HG03342 (cell line): ENCODE results near the gene DCP2.

Experiments
- ATAC-seq: cut with Tn5 transposase; IDR thresholded peaks from one replicate; pipeline ENCODE4 v1.9.1; 2021; ENCODE audit warnings: mild to moderate bottlenecking, moderate library complexity; ENCODE audit not compliant: unreplicated experiment

The DCP2 gene

DNA sequence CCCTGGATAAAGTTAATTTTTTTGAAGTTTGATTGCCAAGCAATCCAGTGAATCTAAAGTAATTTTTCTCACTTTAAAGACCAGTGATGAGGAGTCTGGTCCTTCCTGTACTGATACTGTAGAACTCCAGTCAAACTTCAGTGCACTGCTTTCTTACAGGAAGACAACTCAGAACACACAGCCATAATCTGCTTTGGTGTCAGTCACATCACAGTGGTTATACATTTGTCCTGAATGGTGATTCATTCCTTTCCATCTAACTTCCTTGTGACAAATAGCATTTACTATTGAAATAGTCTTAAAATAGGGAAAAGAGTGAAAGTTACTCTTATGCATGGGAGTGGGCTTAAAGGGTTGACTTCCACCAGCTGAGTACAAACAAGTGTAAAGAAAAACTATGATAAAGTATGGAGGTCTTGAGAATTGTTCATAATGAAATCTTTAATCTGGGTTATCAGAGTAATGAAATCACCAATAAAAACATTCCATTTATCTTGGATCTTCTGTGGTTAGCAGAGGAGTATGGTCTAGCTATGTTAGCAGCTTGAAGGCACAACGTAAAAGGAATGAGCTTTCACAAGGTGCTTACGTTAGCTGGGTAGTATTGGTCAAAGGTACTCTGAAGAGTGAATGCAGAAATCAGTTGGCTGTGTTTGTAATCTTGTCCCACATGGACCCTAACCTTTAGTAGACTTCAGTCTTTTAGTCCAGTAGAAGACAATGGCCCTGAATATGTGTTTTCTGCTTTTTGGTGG is 41.5 kb downstream of the DCP2 start:
- no peak for ATAC-seq

DNA sequence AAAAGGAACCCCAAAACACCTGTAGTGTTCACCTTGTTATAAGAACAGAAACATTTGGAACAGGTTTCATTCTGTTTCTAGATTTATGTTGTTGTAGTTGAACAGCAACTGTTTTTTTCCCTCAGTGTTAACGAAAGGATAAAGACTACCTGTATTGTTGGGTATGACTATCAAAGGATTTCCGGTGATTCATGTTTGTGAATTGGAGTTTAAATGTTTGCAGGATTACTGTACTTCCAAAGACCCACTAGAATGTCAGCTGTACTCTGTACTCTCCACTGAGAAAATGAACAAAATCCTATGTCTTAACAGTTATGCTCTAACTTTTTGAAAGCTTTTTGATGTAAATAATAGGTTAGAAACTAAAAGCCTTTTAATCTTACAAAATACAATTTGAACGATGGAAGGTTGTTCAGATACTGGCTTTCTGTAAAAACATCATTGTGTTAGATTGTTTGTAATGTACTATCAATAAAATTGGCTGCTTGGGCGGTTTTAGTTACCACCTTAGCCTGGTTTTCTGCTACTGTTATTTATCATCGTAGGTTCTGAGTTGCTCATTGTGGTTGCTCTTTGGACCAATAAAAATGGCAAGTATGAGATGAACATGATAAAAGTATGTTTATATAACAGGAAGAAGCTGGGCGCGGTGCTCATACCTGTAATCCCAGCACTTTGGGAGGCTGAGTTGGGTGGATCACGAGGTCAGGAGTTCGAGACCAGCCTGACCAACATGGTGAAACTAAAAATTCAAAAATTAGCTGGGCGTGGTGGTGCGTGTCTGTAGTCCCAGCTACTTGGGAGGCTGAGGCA is 44.1 kb downstream of the DCP2 start:
- ATAC-seq, result no peak

DNA sequence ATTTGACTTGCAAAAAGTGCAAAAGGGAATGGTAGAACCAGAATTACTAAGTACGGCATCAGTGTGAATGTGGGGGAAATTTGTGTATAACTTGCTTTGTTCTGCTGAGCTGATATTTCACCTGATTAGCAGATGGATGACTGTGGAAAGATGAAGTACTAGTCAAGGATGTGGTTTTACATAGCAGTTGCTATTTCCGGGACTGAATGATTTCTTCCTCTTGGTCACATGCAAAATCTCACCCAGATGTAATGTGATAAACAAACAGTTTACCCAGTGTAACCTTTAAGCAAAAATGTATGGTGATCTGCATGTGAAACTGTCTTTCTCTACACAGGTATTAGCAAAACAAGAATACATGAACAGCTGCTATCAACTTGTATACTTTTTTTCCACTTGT is 46.1 kb downstream of the DCP2 start:
- ATAC-seq, result peak; percentile 78

DNA sequence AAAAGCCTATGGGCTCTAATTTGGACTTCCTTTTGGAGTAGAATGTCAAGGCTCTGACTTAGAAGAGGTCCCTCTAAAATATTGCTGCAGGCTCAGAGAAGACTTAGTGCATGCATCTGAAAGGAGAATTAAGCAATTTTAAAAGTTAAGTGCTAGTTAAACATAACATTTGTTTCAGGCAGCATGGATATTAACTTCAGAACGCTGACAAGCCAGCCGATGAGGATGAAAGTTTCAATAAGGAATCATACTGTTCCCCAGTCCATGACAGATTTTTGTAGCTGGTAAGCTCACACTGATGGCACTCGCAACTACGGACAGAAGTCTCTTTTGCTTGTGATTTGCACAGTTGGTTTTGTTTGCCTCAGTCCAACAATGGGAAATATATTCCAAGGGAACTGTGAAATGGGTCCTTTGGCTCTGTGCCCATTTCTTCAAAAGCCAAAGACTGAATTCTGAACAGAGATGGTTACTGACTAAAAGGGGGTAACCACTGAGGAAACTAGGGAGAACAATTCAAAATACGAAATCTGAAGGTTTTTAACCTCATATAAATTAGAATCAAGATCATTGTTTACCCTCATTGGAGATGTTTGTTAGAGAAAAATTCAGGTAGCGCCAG is 47.6 kb downstream of the DCP2 start:
- ATAC-seq, result no peak

DNA sequence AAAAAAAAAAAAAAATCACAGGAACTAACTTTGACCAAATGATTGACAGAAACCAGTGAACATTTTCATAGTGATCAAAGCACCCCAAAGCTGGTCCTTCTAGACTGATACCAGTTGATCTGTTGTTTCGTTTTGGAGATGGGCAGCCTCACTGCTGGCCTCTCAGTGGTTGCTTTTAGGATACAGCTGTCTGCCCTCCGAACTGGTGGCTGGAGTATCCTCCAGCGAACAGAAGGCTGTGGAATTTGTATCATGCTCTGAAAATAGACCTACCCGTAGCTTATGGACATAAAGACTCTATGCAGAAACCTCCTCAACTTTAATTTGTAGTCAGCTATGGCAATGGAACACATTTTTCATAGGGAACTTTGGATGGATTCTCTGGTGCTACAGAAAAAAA is 49.0 kb downstream of the DCP2 start:
- no peak for ATAC-seq

DNA sequence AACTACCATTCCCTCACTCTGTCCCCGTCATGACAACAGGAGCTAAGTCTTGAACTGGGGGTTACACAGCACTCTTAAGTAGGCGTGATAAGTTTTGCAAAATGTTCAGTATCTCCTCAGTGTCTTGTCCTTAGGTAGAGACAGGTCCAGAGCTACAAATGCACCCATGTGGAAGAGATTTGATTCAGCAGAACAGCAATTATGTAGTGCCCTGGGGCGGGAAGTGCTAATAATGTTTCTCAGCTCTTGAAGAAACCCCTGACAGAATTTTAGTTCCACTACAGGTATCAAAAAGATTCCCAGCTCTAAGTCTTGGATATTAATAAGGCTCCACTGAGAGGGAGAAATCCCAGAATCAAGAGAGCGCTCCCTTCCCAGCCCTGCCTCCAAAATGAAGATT is 49.6 kb downstream of the DCP2 start:
- no peak for ATAC-seq

DNA sequence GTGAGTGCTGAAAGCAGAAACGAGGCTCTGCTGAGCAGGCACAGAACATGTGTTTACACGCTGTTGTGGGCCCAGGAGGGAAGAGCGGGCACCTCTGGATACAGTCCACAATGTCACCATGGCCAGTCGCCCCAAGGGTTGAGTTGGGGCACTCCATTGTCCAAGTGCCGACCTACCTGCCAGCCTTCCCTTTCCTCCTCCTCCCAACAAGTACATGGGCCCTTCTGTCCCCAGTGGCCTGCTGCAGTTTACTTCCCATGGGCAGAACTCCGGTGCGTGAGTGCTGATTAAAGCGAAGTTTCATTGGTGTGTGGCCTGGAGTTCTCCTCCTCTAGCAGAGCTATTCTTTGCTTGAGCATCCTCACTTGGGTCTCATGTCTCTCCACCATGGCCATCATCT is 50.4 kb downstream of the DCP2 start:
- ATAC-seq, result no peak

DNA sequence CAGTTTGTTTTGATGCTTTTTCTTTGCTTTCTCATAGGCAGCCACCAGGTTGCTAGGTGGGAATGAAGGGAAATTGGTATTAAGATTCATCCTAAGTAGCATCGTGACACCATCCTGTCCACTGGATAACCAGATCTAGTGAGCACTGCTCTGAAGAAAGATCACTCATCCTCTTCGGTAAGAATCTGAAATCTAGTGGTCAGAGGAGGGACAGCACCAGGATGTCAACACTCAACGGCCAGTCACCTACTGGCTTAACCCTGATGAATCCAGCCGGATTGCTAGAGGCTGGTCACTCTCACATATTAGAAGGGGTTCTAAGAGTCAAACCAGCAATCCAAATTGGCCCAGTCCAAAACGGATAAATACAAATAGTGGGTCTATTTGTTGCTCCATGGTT is 50.8 kb downstream of the DCP2 start:
- no peak for ATAC-seq

DNA sequence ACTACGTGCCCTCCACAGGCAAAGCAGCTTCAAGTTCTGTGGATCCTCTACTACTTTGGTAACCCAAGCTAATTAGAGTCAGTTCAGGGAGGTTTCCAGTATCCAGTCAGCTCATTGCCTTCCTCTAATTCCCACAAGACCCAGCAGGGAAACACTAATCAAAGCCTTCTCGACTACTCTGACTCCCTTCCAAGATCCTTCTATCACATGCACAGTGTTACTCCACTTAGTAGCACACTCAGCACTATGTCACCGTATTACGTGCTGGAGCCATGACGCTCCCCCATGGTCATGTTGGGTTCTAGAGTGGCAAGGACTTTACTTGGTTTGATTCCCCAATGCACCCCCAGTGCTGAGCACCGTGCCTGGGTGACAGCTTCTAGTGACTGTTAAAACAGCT is 53.0 kb downstream of the DCP2 start:
- no peak for ATAC-seq

DNA sequence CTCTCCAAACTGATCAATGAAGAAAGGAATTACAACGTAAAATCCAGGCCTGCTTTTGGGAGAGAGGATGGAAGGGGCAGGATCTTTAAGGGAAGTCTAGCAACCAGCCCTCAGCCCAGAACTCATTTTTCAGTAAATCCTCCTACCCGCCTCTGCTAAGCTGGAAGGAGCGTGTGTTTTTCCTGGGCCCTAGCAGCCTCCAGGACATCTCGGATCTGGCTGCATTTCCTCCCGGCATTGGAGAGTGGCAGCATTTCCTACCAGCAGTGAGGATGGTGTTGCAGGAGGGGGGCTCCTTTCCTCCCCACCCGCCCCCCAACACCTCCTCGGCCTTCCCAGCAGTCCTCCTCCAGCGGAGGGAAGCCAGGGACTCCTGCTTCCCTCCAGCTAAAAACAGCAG is 54.5 kb downstream of the DCP2 start:
- ATAC-seq, result no peak

DNA sequence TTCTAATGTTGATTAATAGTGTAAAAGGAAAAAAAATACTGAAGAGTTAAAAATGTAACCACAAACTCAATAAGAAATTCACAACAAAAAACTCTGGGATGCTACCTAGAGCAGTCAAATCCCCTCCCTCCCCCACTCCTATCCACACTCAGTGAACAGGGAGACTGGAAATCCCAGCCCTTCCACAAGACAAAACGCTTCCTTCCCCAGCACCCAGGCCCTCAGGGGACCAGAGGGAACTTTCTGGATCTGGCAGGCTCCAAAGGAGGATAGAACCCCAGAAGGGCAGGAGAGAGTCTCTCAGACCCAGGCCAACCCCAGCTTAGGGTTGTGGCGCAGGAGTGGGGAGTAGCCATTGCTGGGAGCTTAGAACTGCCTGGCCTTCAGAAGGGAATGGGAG is 55.0 kb downstream of the DCP2 start:
- no peak for ATAC-seq

DNA sequence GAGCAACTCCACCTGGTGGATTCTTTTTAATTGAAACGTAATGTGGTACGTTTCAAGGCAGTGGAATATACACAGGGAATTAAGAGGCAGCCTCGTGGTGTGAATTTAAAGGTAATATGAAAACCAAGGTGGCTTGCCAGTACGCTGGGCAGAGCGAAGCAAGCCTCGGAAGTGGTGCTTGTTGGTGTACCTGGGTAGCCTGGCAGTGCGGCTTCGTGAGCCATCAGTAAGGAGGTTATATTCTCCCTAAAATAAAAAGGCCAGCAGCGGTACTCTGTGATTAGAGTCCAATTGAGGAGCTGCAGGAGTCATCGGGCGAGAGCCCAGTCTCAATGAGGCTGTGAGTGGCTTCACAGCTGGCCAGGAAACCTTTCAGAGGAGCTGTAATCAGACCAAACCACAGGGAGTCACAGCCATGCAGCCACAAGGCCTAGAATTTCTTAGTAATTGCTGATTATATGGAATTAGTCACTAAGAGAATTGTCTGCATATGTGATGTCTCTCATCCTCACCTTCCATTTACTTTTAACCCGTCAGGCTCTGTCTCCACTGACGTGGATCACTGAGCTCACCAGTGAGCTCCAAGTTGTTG is 57.7 kb downstream of the DCP2 start:
- no peak for ATAC-seq

DNA sequence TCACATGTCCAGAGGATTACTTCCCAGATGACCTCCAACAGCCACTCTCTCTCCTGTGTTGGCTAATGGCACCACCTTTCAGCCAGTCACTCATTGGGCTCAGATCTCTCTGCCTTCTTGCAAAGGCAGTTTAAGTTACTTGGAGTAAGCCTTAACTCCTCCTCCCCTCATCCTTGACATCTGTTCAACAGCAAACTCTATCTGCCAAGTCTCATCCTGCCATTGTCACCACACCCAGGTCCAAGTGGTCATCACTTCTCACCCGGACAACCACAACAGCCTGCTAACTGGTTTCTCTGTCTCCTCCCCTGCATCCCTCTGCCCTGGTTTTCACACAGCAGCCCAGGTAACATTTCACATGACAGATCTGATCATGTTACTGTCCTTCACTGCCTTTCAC is 58.5 kb downstream of the DCP2 start:
- no peak for ATAC-seq

DNA sequence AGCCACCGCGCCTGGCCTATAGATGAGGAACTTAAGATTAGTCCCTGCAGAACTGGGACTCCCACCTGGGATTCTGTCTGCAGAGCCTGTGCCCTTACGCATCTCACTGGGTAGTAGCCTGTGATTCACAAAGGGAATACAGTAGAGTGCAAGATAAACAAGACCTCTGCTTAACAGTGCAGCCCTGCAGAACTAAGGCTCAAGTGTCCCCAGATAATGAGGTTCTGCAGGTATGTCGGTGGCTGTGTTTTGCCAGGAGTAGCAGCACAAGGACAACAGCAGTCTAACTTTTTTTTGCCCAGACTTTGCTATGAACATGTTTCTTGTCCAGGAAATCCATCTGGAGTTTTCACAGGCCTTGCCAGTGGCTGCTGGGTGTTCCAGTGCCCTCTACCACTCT is 59.7 kb downstream of the DCP2 start:
- no peak for ATAC-seq

DNA sequence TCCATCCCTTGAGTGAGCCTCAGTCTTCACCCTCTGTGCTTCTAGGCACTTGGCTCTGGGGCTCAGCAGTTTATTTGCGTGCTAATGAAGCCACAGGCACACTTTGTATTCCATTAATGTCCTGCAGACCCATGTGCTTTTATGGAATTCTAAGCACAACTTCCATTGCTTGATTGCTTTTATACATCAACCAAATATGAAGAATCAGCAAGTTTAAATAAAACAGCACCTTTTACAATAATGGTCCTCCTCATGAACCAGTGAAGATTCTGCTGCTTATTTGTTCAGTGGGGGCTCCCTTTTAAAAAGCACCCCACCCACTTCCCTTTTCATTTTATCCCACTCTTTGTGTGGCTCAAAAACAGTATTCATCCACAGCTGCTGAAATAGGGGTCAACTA is 60.2 kb downstream of the DCP2 start:
- ATAC-seq, result no peak

DNA sequence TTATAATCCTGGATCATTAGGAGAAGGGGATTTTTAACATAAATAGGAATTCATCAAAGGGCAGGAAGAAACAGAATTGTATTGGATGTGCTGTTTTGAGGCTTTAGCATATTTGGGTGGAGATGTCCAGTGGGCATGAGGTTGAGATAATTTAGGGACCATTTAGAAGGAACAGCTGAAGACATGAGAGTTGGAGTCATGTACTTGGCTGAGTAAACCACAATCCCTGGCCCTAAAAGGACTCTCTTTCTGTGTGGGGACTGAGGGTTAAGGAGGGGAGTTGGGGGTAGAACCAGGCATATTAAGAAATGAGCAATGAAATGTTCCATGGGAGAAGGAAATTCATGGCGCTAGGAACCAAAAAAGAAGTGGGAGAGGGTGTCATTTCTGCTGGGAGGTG is 61.5 kb downstream of the DCP2 start:
- no peak for ATAC-seq

DNA sequence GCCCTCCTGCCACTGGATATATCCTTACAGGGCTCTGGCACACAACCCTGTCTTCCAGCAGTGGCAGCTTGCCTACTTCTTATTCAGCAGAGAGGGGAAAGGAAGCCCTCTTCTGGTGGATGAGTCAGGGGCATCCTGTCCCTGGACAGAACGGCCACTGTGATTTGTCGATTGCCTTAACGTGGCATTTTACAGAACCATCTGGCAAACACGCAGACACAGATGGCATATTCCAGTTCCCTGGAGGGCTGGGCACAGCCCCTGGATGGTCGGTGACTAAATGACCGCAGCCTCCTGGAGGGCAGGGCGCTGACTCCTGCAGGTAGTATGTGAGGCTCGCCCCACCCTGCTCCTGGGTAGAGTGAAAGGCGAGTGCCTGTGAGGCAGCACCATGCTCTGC is 62.1 kb downstream of the DCP2 start:
- ATAC-seq, result no peak

DNA sequence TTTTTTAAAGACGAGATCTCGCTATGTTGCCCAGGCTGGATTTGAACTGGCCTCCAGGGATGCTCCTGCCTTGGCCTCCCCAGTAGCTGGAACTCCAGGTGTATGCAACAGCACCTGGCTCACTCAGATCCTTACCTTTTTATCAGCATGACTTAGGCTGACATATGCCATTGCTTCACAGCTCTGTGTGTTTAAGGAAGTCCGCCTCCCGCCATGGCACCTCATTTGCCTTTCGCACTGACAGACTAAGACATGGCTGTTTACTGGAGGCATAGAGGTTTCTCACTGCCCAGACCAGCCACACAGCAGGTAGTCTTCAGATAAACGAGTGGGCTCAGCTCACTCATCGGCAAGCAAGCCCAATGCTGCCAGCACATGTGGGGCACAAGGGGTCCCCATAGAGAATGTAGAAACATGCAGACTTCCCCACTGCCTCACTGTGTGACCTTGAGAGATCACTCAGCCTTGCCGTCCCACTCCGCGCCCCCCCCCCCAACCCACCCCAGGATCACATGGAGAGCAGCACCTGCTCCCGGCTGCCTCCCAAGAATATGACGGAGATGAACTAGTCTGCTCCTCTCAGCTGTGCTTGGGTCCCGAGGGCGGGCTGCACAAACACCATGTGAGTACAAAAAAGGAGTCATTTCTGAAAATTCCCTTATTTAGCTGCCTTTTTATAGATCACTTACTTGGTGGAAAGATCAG is 62.8 kb downstream of the DCP2 start:
- ATAC-seq, result no peak

DNA sequence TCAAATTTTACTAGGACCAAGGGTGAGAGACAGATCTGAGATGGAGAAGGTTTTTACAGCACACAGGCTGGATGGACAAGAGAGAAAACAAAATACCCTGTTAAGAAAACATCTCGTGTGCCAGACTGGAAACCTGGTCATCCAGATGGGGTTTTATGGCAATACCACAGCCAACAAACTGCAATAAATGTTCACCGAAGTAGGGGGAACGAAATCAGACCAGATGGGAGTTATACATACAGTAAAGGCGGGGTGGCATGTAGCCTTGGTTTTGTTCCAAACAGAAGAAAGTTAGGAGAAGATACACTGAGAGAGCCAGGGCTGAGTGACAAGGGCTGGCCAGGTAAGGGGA is 63.3 kb downstream of the DCP2 start:
- no peak for ATAC-seq

DNA sequence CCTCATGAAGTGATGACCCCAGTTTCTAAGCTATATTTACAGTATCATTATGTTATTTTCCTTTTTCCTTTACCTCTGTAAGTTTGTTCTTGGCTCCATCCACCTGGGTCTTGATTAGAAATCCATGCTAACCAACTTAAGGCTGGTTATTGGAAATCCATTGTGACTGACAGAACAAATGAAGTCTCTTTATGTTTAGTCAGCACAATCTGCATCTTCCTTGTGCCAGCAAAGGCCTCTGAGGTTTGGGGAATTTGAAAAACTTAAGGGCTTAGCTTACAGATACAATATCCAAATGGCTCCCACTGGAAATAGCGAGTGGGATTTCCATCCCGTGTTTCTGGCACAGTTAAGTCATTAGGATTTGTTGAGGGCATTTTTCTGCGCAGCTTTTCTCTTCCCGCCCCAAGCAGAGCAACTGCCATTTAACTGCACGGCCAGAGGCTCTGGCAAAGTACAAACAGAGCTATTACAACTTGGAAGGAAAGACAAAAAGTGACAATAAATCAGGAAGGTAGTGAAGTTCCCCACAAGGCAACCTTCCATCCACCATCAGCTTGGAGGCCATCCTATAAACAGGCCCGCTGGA is 64.2 kb downstream of the DCP2 start:
- ATAC-seq, result no peak
